Measurements from ENCODE around the gene ADRA1B. TPM values are rescaled to one million over a fixed set of nuclear protein-coding genes. Genes with fewer than 3 reads are reported as not detected.

Gene ADRA1B
- total RNA-seq, 1 donor: not detected

DNA sequence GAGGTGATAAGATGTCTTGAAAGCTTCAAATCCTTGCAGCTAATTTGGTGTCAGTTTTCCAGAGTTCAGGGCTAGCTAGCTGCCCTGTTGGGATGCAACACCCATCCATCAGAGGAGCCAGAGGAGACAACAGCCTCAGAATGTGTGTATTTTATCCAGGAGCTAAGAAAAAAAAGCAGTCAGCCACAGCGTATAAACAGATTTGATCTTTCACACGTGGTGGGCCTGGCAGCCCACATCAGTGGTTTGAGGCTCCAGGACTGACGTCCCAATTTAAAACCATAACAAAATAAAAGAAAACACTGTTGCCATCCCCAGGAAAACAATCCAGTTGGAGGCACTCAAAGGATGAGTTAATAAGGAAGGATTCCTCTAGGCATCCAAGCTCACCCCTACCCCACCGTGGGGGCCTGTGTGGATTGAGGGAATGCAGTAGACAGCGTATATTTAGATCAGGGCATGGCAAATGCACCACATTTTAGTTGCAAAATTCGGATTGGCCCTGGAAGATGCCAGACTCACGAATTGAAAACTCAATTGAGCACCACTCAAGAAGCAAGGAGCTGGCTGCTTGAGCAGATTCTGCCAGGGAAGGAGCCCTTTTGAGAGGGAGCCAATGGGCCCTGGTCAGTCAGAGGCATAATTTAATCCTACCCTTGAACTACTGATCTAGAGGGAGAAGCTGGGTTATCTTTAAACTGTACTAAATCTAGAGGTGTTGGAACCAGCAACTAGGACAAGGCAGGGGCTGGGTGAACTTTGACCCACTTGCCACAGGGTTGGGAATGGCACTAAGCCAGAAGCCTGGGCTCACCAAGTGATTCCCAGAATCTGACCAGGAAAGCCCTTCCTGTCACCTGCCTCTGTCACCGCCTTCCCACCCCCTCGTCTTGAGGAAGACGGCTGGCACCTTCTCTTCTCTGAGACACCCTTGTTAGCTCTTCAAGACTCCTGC is 17.5 kb downstream of the ADRA1B start:
- H3K4me1 ChIP-seq (ENCODE audit: insufficient read depth, low read length): no peaks in the 10 kb centered on the region
- H3K27me3 ChIP-seq (ENCODE audit: insufficient read depth, low read length): peaks cover 18% of the 10 kb centered on the region
- H3K9me3 ChIP-seq (ENCODE audit: low read depth, low read length): no peaks in the 10 kb centered on the region
- no peak overlapping the region for H3K4me3 ChIP-seq (ENCODE audit: low read length)

DNA sequence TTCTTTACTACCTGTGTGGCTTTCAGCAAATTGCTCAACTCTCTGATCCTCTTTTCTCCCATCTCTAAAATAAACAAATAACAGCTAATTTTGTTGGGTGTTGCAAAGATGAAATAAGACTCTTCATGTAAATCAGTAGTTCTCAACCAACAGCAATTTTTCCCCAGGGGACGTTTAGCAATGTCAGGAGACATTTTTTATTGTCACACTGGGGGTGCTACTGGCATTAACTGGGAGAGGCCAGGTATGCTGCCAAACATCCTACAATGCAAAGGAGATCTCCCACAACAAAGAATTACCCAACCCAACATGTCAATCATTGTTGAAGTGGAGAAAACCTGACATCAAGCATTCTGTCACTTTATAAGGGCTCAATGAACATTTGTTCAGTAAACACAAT is 19.7 kb downstream of the ADRA1B start:
- H3K9me3 ChIP-seq (ENCODE audit: low read depth, low read length): no peaks in the 10 kb centered on the region
- H3K27me3 ChIP-seq (ENCODE audit: insufficient read depth, low read length): peaks cover 13% of the 10 kb centered on the region
- no peaks in the 10 kb centered on the region for H3K4me1 ChIP-seq (ENCODE audit: insufficient read depth, low read length)

DNA sequence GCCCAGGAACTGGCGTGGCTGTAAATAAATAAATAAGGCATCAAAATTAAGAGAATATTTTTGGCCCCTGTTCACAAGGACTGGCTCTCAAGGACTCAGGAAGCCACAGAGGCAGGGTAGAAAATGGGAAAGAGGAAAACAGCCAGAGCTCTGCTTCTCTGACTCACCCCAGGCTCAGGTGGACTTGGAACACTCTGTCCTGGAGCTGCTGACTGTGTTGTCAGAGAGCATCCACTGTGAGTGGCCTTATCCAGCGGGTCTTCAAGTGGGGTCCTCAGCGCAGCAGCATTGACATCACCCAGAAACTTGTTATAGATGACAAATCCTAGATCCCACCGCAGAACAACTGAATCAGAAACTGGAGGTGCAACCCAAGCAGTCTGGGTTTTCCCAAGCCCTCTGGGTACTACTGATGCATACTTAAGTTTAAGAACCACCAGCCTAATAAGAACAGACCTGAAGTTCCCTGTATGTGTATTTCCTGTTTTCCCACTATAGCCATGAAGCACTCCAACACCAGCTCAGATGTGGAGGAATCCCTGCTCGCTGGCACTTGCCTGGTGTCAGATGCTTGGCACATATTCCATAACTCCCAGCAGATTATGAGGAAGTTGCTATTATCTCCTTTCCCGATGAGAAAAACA is 20.5 kb downstream of the ADRA1B start:
- Histone ChIP-seq H3K4me1 (ENCODE audit: insufficient read depth, low read length) (no peaks in the 10 kb centered on the region), H3K9me3 (ENCODE audit: low read depth, low read length) (no peaks in the 10 kb centered on the region), H3K27me3 (ENCODE audit: insufficient read depth, low read length) (peaks cover 8% of the 10 kb centered on the region), H3K4me3 (ENCODE audit: low read length) (no peak overlapping the region)

More for the DNA sequence above, 19.7 kb downstream of the ADRA1B start:
- no peak overlapping the region for H3K4me3 ChIP-seq (ENCODE audit: low read length)

DNA sequence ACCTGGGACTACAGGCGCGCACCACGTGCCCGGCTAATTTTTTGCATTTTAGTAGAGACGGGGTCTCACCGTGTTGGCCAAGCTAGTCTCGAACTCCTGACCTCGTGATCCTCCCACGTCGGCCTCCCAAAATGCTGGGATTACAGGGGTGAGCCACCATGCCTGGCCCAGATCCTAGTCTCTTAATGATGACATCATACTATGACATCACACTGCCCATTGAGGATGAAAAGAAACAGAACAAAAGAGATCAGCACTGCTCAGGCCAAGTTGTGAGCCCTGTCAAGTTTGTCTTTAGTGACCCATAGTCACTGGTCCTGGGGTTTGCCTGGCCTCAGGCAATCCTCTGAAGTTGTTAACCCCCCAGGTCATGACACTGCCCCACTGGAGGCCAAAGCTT is 21.3 kb downstream of the ADRA1B start:
- Histone ChIP-seq H3K4me3 (ENCODE audit: low read length) (no peak overlapping the region), H3K27me3 (ENCODE audit: insufficient read depth, low read length) (peaks cover under 1% of the 10 kb centered on the region), H3K4me1 (ENCODE audit: insufficient read depth, low read length) (no peaks in the 10 kb centered on the region), H3K9me3 (ENCODE audit: low read depth, low read length) (no peaks in the 10 kb centered on the region)

DNA sequence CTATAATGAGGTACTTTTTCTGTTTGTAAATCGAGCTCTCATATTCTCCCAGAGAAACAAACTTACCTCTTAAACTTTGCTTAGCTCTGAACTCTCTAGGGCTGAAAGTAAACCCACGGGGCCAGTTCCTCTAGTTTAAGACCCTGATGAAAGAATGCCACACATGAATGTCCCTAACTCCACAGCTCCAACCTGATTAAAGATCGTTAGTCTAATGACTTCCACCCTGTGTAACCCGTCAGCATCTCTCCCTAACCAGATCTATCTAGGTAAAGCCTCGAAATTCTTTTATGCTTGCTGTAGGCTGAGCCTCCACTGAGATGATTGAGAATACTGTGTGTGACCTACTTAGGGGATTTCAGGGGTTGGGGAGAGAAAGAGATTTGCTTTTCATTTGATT is 27.0 kb downstream of the ADRA1B start:
- Histone ChIP-seq H3K27me3 (ENCODE audit: insufficient read depth, low read length) (no peaks in the 10 kb centered on the region), H3K4me3 (ENCODE audit: low read length) (no peak overlapping the region), H3K4me1 (ENCODE audit: insufficient read depth, low read length) (no peaks in the 10 kb centered on the region), H3K9me3 (ENCODE audit: low read depth, low read length) (no peaks in the 10 kb centered on the region)

DNA sequence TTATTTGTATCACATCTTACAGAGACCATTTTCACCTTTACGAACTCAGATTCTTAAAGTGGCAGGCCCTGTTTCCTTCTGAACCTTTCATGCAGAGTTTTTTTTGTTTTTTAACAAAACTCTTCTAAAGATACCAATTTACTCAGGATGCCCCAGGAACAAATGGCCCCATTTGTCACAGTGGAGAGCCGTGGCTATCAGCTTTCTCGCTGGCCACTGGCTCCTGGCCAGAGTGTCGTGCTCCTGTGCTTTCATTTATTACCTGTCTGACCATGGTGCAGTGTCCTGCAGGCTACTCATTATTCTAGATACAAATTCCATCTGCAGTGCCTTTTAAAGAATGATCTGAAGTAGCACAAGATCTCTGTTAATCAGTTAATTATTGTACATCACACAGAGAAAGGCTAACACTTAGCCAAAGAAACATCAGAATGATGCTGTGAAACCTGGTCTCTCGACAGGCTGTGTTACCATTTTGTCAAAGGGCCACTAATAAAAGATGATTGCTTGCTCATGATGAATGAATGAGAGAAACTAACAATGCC is 27.8 kb downstream of the ADRA1B start:
- no peaks in the 10 kb centered on the region for H3K27me3 ChIP-seq (ENCODE audit: insufficient read depth, low read length)
- H3K4me1 ChIP-seq (ENCODE audit: insufficient read depth, low read length): no peaks in the 10 kb centered on the region
- H3K4me3 ChIP-seq (ENCODE audit: low read length): no peak overlapping the region
- H3K9me3 ChIP-seq (ENCODE audit: low read depth, low read length): no peaks in the 10 kb centered on the region

DNA sequence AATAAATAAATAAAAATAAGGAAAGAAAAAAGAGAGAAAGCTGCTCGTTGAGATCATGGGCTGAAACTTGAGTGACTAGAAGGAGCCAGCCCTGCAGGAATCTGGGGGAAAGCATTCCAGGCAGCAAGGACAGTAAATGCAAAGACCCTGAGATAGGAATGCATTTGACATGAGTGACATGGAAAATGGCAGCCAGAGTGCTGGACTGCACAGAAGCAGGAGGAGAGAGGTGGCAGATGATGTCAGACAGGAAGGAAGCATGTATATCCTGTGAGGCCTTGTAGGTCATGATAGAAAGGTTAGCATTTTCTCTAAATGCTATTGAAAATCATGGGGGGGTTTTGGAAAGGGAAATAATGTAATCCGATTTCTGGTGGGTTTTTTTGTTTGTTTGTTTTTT is 29.1 kb downstream of the ADRA1B start:
- Histone ChIP-seq H3K27me3 (ENCODE audit: insufficient read depth, low read length) (no peaks in the 10 kb centered on the region), H3K4me3 (ENCODE audit: low read length) (no peak overlapping the region), H3K4me1 (ENCODE audit: insufficient read depth, low read length) (no peaks in the 10 kb centered on the region), H3K9me3 (ENCODE audit: low read depth, low read length) (no peaks in the 10 kb centered on the region)

DNA sequence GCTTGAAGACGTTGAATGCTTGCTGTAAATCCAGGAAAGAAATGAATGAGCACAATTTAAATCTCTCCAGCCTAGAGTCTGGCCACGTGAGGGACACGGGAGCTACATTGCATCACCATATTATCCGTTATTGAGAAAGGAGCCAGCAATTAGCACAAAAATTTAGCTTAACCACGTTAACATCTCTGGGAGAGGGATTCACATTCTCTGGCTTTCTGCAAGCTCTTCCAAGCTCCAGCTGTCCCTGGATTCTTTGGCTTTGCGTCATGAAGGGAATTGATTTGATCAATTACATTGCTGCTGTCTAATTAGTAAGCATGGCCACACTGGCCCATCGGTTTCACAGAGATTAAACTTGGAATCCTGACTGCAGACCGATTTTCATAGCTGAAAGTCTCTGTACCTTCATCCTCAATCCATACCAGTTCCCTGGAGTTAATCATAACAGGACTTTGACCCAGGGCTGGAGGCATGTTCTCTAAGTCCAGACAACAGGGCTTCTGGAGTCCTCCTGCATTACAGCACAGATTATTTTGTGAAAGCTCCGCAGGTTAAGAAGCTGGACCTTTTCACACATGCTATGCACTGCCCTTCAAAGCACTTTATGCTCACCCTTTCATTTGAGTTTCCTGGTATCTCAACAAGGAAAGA is 31.6 kb downstream of the ADRA1B start:
- no peaks in the 10 kb centered on the region for H3K9me3 ChIP-seq (ENCODE audit: low read depth, low read length)
- H3K4me3 ChIP-seq (ENCODE audit: low read length): no peak overlapping the region
- no peaks in the 10 kb centered on the region for H3K4me1 ChIP-seq (ENCODE audit: insufficient read depth, low read length)
- H3K27me3 ChIP-seq (ENCODE audit: insufficient read depth, low read length): no peaks in the 10 kb centered on the region

DNA sequence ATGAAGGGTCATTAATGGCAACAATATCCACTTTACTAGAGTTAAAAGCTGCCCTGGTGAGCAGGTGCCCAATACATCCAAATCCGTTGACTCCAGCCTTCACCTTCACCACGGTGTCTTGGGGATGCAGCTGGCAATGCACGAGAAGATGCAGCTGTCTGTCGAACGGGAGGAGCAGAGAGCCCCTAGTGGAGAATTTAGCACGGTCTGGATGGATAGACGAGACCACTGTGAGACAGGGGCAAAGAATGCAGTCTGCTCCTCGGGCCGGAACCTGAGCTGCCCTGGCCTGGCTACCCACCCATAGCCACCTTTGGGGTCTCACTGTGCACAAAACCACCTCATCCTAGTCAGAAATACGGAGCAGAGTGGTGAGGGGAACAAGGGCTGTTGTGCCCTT is 35.1 kb downstream of the ADRA1B start:
- H3K4me3 ChIP-seq (ENCODE audit: low read length): no peak overlapping the region
- no peaks in the 10 kb centered on the region for H3K4me1 ChIP-seq (ENCODE audit: insufficient read depth, low read length)
- no peaks in the 10 kb centered on the region for H3K9me3 ChIP-seq (ENCODE audit: low read depth, low read length)
- no peaks in the 10 kb centered on the region for H3K27me3 ChIP-seq (ENCODE audit: insufficient read depth, low read length)

DNA sequence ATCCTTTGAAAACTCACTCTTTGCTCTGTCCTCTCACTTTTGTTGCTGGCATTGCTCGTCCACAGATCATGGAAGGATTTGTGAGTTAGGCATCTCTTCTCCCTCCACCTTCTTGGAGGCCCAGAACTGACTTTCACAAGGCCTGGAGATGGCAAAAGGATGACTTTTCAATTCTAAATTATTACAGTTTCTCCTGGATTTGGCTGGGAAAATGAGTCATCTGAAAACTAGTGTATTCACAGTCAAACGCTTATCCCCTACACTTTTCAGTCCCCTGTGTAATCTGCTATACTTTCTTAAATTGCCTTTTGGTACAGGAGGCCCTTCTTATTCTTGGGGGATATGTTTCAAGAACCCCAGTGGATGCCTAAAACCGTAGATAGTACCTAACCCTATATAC is 35.6 kb downstream of the ADRA1B start:
- H3K4me3 ChIP-seq (ENCODE audit: low read length): no peak overlapping the region
- H3K27me3 ChIP-seq (ENCODE audit: insufficient read depth, low read length): no peaks in the 10 kb centered on the region
- H3K9me3 ChIP-seq (ENCODE audit: low read depth, low read length): no peaks in the 10 kb centered on the region
- H3K4me1 ChIP-seq (ENCODE audit: insufficient read depth, low read length): no peaks in the 10 kb centered on the region

DNA sequence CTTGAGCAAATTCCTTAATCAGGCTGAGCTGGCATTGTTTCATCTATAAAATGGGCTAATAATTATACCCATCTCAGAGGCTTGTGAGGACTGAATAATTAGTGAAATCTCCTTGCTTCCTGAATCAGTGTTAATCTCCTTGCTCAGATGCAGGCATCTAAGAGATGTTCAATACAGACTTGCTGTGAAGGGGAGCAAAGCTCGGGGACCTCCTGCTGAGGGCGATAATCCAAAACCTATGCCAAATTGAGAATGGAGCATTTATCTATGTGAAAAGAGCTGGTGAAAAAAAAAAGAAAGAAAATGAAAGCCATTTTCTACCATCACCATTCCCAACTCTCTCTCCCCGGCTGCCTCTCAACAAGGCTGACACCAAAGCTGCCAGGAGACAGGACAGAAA is 37.3 kb downstream of the ADRA1B start:
- H3K27me3 ChIP-seq (ENCODE audit: insufficient read depth, low read length): no peaks in the 10 kb centered on the region
- H3K4me1 ChIP-seq (ENCODE audit: insufficient read depth, low read length): no peaks in the 10 kb centered on the region

DNA sequence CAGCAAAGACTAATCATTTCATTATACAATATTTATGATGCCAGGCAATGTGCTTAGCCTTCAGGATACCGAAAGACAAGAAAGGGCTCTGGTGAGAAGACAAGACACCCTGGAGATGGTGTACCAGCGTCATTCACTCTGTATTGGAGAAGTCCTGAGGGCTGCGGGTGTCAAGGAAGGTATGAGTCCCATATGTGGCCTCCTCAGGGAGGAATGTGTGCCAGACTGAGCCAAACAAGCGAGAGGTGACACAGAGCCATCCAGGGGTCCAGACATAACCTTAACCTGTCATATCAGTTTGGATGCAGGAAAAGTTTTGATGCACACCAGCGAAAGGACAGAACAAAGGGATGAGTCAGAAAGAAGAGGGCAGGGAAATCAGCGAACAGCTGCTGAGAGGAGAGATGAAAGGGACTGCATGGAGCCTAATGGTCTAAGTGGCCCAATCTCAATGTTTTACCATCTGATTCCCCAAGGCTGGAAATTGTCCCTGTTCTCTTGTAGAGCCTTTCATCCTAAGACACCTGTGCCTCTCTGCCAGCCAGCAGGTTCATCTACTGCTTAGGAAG is 38.9 kb downstream of the ADRA1B start:
- H3K9me3 ChIP-seq (ENCODE audit: low read depth, low read length): no peaks in the 10 kb centered on the region
- H3K4me3 ChIP-seq (ENCODE audit: low read length): no peak overlapping the region
- no peaks in the 10 kb centered on the region for H3K27me3 ChIP-seq (ENCODE audit: insufficient read depth, low read length)
- no peaks in the 10 kb centered on the region for H3K4me1 ChIP-seq (ENCODE audit: insufficient read depth, low read length)

More for the DNA sequence above, 37.3 kb downstream of the ADRA1B start:
- H3K9me3 ChIP-seq (ENCODE audit: low read depth, low read length): no peaks in the 10 kb centered on the region
- H3K4me3 ChIP-seq (ENCODE audit: low read length): no peak overlapping the region

DNA sequence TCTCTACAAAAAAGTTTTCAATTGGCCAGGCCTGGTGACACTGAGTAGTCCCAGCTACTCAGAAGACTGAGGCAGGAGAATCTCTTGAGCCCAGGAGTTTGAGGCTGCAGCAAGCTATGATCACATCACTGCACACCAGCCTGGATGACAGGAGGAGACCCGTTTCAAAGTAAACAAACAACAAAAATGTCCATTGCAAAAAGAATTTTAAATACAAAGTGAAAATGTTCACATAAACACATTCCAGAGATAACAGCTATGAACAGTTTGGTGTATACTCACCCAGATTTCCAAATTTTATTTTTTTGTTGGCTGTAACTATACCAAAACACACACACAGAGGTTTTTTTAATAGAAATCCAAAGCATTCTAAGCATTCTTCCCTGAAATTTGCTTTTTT is 39.8 kb downstream of the ADRA1B start:
- no peaks in the 10 kb centered on the region for H3K9me3 ChIP-seq (ENCODE audit: low read depth, low read length)
- no peaks in the 10 kb centered on the region for H3K27me3 ChIP-seq (ENCODE audit: insufficient read depth, low read length)
- no peak overlapping the region for H3K4me3 ChIP-seq (ENCODE audit: low read length)
- H3K4me1 ChIP-seq (ENCODE audit: insufficient read depth, low read length): no peaks in the 10 kb centered on the region

DNA sequence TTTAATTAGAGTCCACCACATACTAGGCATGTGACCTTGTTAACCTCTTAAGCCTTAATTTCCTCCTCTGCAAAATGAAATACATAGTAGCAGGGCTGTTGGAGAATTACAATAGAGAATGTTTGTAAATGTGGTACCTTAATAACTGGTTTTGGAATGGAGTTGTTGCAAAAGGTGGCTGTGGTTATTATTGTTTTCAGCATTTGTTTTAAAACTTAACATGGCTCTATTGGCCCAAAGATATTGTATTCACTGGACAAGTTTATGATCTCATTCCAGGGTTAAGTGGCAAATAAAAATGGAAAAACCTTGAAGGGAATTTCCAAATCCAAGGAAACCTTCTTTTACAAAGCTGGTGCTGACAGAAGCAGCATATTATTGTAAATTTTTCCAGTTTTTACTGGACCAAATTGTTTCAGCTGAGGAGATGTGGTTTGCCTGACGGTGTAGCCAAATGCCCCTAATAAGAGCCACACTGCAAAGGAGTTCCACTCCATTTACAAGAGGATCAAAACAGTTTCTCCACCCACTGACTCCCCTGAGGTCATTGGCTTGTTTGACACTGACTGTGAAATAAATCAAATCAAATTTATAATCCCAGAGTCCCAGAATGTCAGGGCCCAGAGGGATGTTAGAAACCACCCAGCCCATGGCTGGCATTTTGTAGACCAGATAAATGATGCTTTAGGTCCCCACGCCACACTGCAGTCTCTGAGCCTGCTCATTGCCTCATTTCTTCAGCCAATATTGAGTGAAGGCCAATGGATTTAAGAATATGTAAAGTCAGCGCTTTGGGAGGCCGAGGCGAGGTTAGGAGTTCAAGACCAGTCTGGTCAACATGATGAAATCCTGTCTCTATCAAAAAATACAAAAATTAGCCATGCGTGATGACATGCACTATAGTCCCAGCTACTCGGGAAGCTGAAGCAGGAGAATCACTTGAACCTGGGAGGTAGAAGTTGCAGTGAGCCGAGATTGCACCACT is 45.2 kb downstream of the ADRA1B start:
- Histone ChIP-seq H3K4me1 (ENCODE audit: insufficient read depth, low read length) (no peaks in the 10 kb centered on the region), H3K4me3 (ENCODE audit: low read length) (no peak overlapping the region), H3K9me3 (ENCODE audit: low read depth, low read length) (no peaks in the 10 kb centered on the region), H3K27me3 (ENCODE audit: insufficient read depth, low read length) (peaks cover 7% of the 10 kb centered on the region)
